WI38 (cell line): Measurements from ENCODE around the gene VWA5B2.

Experiments
- H3K4me3 ChIP-seq: 2 replicates; pipeline ENCODE4 v1.5.1; 2011; ENCODE audit warnings: low read depth, mild to moderate bottlenecking, control low read depth, low read length
- CTCF ChIP-seq: IDR thresholded peaks from 2 replicates; pipeline ENCODE4 v1.5.1; 2012; ENCODE audit warnings: low read depth, mild to moderate bottlenecking, control low read depth, low read length

VWA5B2 gene

GRCh38 chr3:184198509-184198908 is 30.9 kb upstream of the VWA5B2 start:
- H3K4me3 ChIP-seq: no peak overlapping the region
- TF ChIP-seq CTCF: no peak

DNA sequence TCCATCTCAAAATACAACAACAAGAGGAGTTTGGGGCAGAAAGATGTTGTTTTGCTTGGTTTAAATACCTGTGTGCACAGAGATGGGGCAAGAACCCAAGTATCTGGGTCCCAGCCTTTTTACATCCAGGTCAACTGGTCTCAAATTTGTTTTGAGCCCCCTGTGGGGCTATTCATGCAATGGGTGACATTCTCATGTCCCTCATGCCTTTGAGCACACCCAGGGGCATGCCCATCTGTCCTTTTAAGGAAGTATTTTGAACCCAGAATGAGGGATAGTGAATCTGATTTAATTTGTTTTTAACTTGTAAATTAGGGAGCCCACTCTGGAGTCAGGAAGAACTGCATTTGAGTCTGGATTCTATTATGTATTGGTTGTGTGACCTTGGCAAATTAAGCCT is 28.6 kb upstream of the VWA5B2 start:
- no peak for TF ChIP-seq CTCF
- no peak overlapping the region for H3K4me3 ChIP-seq

DNA sequence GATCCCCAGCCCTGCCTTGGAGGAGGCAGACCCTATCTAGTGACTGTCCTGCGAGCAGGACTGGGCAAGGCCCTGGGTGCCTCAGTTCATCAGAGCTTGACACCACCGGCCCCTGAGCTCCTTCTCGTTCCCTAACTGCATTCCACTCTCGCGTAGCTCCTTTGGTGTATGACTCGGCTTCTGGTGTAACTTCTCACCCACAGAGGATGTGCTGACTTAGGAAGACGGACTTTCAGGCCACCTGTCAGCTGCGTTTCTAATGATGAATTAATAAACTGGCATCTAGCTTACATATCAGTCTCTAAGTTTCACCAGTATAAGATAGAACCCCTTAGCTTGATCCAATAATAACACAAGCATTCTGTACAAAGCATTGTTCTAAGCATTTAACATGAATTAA is 25.9 kb upstream of the VWA5B2 start:
- no peak overlapping the region for H3K4me3 ChIP-seq
- TF ChIP-seq CTCF: no peak

- H3K4me3 ChIP-seq: no peak overlapping the region
- no peak for TF ChIP-seq CTCF
Observed at GRCh38 chr3:184209146-184209923, 20.1 kb upstream of the VWA5B2 start.

DNA sequence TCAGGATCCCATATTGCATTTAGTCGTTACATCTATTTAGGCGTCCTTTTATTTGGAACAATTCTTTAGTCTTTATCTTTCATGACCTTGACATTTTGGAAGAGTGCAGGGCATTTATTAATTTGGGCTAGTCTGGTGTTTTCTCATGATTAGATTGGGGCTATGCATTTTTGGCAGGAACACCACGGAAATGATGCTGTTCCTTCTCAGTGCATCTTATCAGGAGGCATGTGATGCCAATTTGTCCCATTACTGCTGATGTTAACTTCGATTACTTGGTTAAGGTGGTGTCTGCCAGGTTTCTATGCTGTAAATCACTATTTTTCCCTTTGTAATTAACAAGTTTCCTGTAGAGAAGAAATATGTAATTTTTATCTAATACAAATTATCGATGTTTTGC is 18.1 kb upstream of the VWA5B2 start:
- TF ChIP-seq CTCF: no peak
- no peak overlapping the region for H3K4me3 ChIP-seq

- no peak overlapping the region for H3K4me3 ChIP-seq
- no peak for TF ChIP-seq CTCF
Observed at GRCh38 chr3:184211718-184212117, 17.7 kb upstream of the VWA5B2 start.

DNA sequence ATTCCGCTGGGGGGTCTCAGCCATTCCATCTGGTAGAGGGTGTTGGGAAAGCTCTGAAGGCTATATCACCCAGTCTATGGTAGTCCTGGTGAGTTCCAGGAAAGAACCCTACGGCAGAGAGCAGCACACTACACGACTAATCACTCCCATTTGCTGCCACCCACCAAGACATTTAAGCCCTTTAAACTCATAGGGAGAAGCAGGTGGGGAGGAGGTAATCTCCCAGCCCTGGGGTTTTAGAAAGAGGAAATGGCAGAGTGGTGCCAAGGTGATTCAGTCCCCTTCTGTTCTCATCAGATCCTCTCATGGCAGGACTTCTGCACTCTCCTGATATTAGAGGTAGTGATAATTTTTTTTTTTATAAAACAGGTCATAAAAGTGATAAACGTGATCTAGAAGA is 10.6 kb upstream of the VWA5B2 start:
- TF ChIP-seq CTCF: no peak
- no peak overlapping the region for H3K4me3 ChIP-seq
